Liver (tissue), 9 donors: ENCODE results near the gene CCR3. TPM values are rescaled to one million over a fixed set of nuclear protein-coding genes. Genes with fewer than 3 reads are reported as not detected.

Experiments
- DNase-seq: peaks from one replicate; pipeline ENCODE4 v3.0.0-alpha.2; 2017; ENCODE audit warnings: low spot score
- H3K27ac ChIP-seq, 2 donors: one replicate each; pipeline ENCODE4 v1.7.0; 2013; ENCODE audit warnings: inconsistent platforms in 2 of 2, low read length in 2 of 2, control low read depth in 1 of 2, low read depth in 1 of 2, mild to moderate bottlenecking in 1 of 2
- H3K27me3 ChIP-seq, 4 donors: one replicate each; pipeline versions ENCODE4 v1.6.1 to v1.7.0; 2013; ENCODE audit warnings: low read length in 3 of 4, inconsistent platforms in 1 of 4, mild to moderate bottlenecking in 1 of 4, moderate library complexity in 1 of 4; ENCODE audit not compliant: control insufficient read depth in 4 of 4, insufficient read depth in 4 of 4
- H3K36me3 ChIP-seq, 4 donors: one replicate each; pipeline versions ENCODE4 v1.6.1 to v1.7.0; 2013; ENCODE audit warnings: low read length in 3 of 4, mild to moderate bottlenecking in 3 of 4, low read depth in 1 of 4, moderate library complexity in 1 of 4; ENCODE audit not compliant: control insufficient read depth in 4 of 4, insufficient read depth in 3 of 4
- H3K4me1 ChIP-seq, 4 donors: one replicate each; pipeline versions ENCODE4 v1.6.1 to v1.7.0; 2013; ENCODE audit warnings: low read length in 3 of 4, mild to moderate bottlenecking in 3 of 4, moderate library complexity in 1 of 4; ENCODE audit not compliant: control insufficient read depth in 4 of 4, insufficient read depth in 4 of 4
- H3K4me3 ChIP-seq, 3 donors: one replicate each; pipeline versions ENCODE4 v1.6.1 to v1.7.0; 2013; ENCODE audit warnings: low read length in 3 of 3, control low read depth in 1 of 3, low read depth in 1 of 3, mild to moderate bottlenecking in 1 of 3
- H3K9ac ChIP-seq, 2 donors: one replicate each; pipeline ENCODE4 v1.7.0; 2013; ENCODE audit warnings: low read length in 2 of 2, mild to moderate bottlenecking in 2 of 2, moderate library complexity in 2 of 2, control low read depth in 1 of 2, low read depth in 1 of 2
- H3K9me3 ChIP-seq, 4 donors: one replicate each; pipeline versions ENCODE4 v1.6.1 to v1.7.0; 2013; ENCODE audit warnings: low read length in 3 of 4; ENCODE audit not compliant: control insufficient read depth in 4 of 4
- ATF3 ChIP-seq: IDR thresholded peaks from 2 replicates; pipeline ENCODE4 v1.6.1; 2016; ENCODE audit warnings: antibody characterized with exemption
- CTCF ChIP-seq: fragments of 150-350 bp; IDR thresholded peaks from 2 replicates; pipeline ENCODE4 v1.5.1; 2017; ENCODE audit warnings: improper control_type of control experiment, low read depth, low read length; ENCODE audit not compliant: missing input control
- EGR1 ChIP-seq, 2 donors: IDR thresholded peaks; 2 replicates each; pipeline ENCODE4 v1.6.1; 2016 to 2018; ENCODE audit warnings: antibody characterized with exemption in 2 of 2, low read depth in 2 of 2
- FOXA1 ChIP-seq: IDR thresholded peaks from 2 replicates; pipeline ENCODE4 v1.6.1; 2016; ENCODE audit warnings: antibody characterized with exemption
- FOXA2 ChIP-seq: IDR thresholded peaks from 2 replicates; pipeline ENCODE4 v1.6.1; 2016; ENCODE audit warnings: antibody characterized with exemption
- GABPA ChIP-seq, 2 donors: IDR thresholded peaks in 1 of 2; conservative IDR thresholded peaks in 1 of 2; 2 replicates each; pipeline ENCODE4 v1.6.1; 2016; ENCODE audit warnings: antibody characterized with exemption in 2 of 2, mild to moderate bottlenecking in 1 of 2, moderate library complexity in 1 of 2
- HNF4A ChIP-seq, 2 donors: conservative IDR thresholded peaks; 2 replicates each; pipeline ENCODE4 v1.6.1; 2016; ENCODE audit warnings: antibody characterized with exemption in 2 of 2, mild to moderate bottlenecking in 2 of 2
- HNF4G ChIP-seq: IDR thresholded peaks from 2 replicates; pipeline ENCODE4 v1.6.1; 2016; ENCODE audit warnings: antibody characterized with exemption
- JUND ChIP-seq, 2 donors: IDR thresholded peaks; 2 replicates each; pipeline ENCODE4 v1.6.1; 2016; ENCODE audit warnings: antibody characterized with exemption in 2 of 2
- MAX ChIP-seq: IDR thresholded peaks from 2 replicates; pipeline ENCODE4 v1.6.1; 2016; ENCODE audit warnings: antibody characterized with exemption
- NR2F2 ChIP-seq: IDR thresholded peaks from 2 replicates; pipeline ENCODE4 v1.6.1; 2016; ENCODE audit warnings: antibody characterized with exemption
- RAD21 ChIP-seq, 2 donors: IDR thresholded peaks; 2 replicates each; pipeline ENCODE4 v1.6.1; 2016; ENCODE audit warnings: antibody characterized with exemption in 2 of 2, mild to moderate bottlenecking in 2 of 2
- REST ChIP-seq: IDR thresholded peaks from 2 replicates; pipeline ENCODE4 v1.6.1; 2016; ENCODE audit warnings: antibody characterized with exemption, mild to moderate bottlenecking
- RXRA ChIP-seq, 2 donors: IDR thresholded peaks; 2 replicates each; pipeline ENCODE4 v1.6.1; 2017 to 2018; ENCODE audit warnings: antibody characterized with exemption in 2 of 2, mild to moderate bottlenecking in 1 of 2
- SP1 ChIP-seq: IDR thresholded peaks from 2 replicates; pipeline ENCODE4 v1.6.1; 2018; ENCODE audit warnings: antibody characterized with exemption, mild to moderate bottlenecking
- TAF1 ChIP-seq: conservative IDR thresholded peaks from 2 replicates; pipeline ENCODE4 v1.6.1; 2016; ENCODE audit warnings: antibody characterized with exemption, mild to moderate bottlenecking
- YY1 ChIP-seq: IDR thresholded peaks from 2 replicates; pipeline ENCODE4 v1.6.1; 2016; ENCODE audit warnings: antibody characterized with exemption, mild to moderate bottlenecking
- ZBTB33 ChIP-seq: IDR thresholded peaks from 2 replicates; pipeline ENCODE4 v1.6.1; 2016; ENCODE audit warnings: antibody characterized with exemption
- WGBS: extraction: QIAGEN DNeasy Blood & Tissue Kit; methylation state at CpG from one replicate; pipeline ENCODE4 v1.1.7; 2013; 5-methylcytosine and 5-hydroxymethylcytosine counted together
- polyA plus RNA-seq, 2 donors: library from polyadenylated mRNA; stranded (reverse) in 1 of 2; unstranded in 1 of 2; fragments of 200-250 nt in 1 of 2; fragments of >200 nt in 1 of 2; fragmentation: Nextera tagmentation in 1 of 2; extraction: Ambion mirVana in 1 of 2; gene quantifications; one replicate each; pipeline versions ENCODE4 v1.2.1 to v1.2.3, GENCODE V29; 2013 to 2015
- total RNA-seq, 2 donors: library from RNA; depleted of rRNA; stranded (reverse); fragments of >200 nt; gene quantifications; one replicate each; pipeline ENCODE4 v1.2.3, GENCODE V29; 2014
- donor health status: healthy.
- donor health status: healthy.
- donor health status: healthy.
- donor health status: healthy.
- donor health status: healthy.

The CCR3 gene
- total and polyA plus RNA-seq, 4 donors = 0.05 to 0.13 TPM; not detected in 2

- Histone ChIP-seq H3K36me3 (no peaks in the 10 kb centered on the region), H3K27ac (no peak overlapping the region), H3K4me3 (no peak overlapping the region), H3K4me1 (no peaks in the 10 kb centered on the region), H3K27me3 (no peaks in the 10 kb centered on the region), H3K9me3 (peaks cover 0 to 2% (median 0%) of the 10 kb centered on the region in 4 donors), H3K9ac (no peak overlapping the region)
- 75% methylated on average over 4 of the region's 4 CpGs for WGBS
- DNase-seq = no peak
- TF ChIP-seq ZBTB33 (no peak), SP1 (no peak), CTCF (no peak), EGR1 (IDR thresholded peaks at IDR 0.05; ENCODE audit: low read depth in 2 of 2) (no peak), NR2F2 (no peak), YY1 (no peak), ATF3 (no peak), HNF4A (conservative IDR thresholded peaks at IDR 0.05) (no peak), TAF1 (no peak), RXRA (IDR thresholded peaks at IDR 0.05) (no peak)
Measured at GRCh38 chr3:46282041-46282440, 39.8 kb downstream of the CCR3 start.

GRCh38 chr3:46282696-46283095 is 40.4 kb downstream of the CCR3 start:
- Histone ChIP-seq H3K27ac (no peak overlapping the region), H3K27me3 (no peaks in the 10 kb centered on the region), H3K9me3 (peaks cover 0 to 2% (median 0%) of the 10 kb centered on the region in 4 donors), H3K36me3 (no peaks in the 10 kb centered on the region), H3K9ac (no peak overlapping the region), H3K4me3 (no peak overlapping the region), H3K4me1 (no peaks in the 10 kb centered on the region)
- TF ChIP-seq JUND (IDR thresholded peaks at IDR 0.05) = no peak
- TF ChIP-seq TAF1 = no peak
- TF ChIP-seq REST = no peak
- no peak for TF ChIP-seq ATF3
- TF ChIP-seq FOXA1 = no peak
- TF ChIP-seq GABPA (IDR thresholded peaks at IDR 0.05 in 1 of 2, conservative IDR thresholded peaks at IDR 0.05 in 1 of 2) = no peak
- no peak for TF ChIP-seq RXRA (IDR thresholded peaks at IDR 0.05)
- no peak for TF ChIP-seq MAX
- TF ChIP-seq RAD21 (IDR thresholded peaks at IDR 0.05) = no peak
- no peak for TF ChIP-seq FOXA2
- TF ChIP-seq CTCF = no peak
- no peak for TF ChIP-seq HNF4G
- TF ChIP-seq HNF4A (conservative IDR thresholded peaks at IDR 0.05) = no peak
- TF ChIP-seq NR2F2 = no peak
- WGBS = 85% methylated on average over 2 of the region's 2 CpGs
- no peak for DNase-seq
